ENCODE data around the gene LAMA1. TPM values are rescaled to one million over a fixed set of nuclear protein-coding genes. Genes with fewer than 3 reads are reported as not detected.

LAMA1 gene
- 14.5 and 22.1 TPM in 2 replicates for total RNA-seq

GRCh38 chr18:7117390-7118355, at the start of gene LAMA1:
Gene LAMA1 (minus strand): TSS chr18:7117797. CDS start chr18:7117720, 77 bp downstream.

Other genes starting within 250 kb of the LAMA1 start
- not detected in 2 replicates for gene LRRC30, start 113.3 kb upstream of the LAMA1 start, total RNA-seq

Measured in airway epithelial cell (primary cell).